GM12878 (cell line): ENCODE data around the gene PALLD.

Source experiments
- CBFB ChIP-seq: IDR thresholded peaks from 2 replicates; pipeline ENCODE4 v1.6.1; 2016; ENCODE audit warnings: antibody characterized with exemption, low read depth
- EED ChIP-seq: sonication (generic); IDR thresholded peaks from 2 replicates; pipeline ENCODE4 v1.6.1; 2016; ENCODE audit warnings: antibody characterized with exemption, low read depth
- EZH2 ChIP-seq: IDR thresholded peaks from 2 replicates; pipeline ENCODE4 v1.6.1; 2012; ENCODE audit warnings: low read depth, mild to moderate bottlenecking, control low read depth, inconsistent platforms, low read length, borderline replicate concordance; ENCODE audit not compliant: control insufficient read depth
- JUND ChIP-seq: IDR thresholded peaks from 2 replicates; pipeline ENCODE4 v1.6.1; 2012; ENCODE audit warnings: low read depth, mild to moderate bottlenecking, low read length, improper control_type of control experiment, moderate library complexity
- POLR2A ChIP-seq: IDR thresholded peaks from 2 replicates; pipeline ENCODE4 v1.6.1; 2011; ENCODE audit warnings: low read depth, mild to moderate bottlenecking, low read length
- REST ChIP-seq: IDR thresholded peaks from 2 replicates; pipeline ENCODE4 v1.6.1; 2012; ENCODE audit warnings: mild to moderate bottlenecking, low read depth, low read length
- TF ChIP-seq, protein P1 (sequence below), 3 experiments: IDR thresholded peaks in 2 of 3; conservative IDR thresholded peaks in 1 of 3; 2 replicates each; pipeline ENCODE4 v1.5.1; 2011; ENCODE audit warnings: low read depth in 3 of 3, low read length in 3 of 3, mild to moderate bottlenecking in 3 of 3, control low read depth in 2 of 3, moderate library complexity in 2 of 3, inconsistent platforms in 1 of 3, mixed read lengths in 1 of 3; ENCODE audit not compliant: control insufficient read depth in 2 of 3, insufficient read depth in 1 of 3; ENCODE audit errors: extremely low read depth in 1 of 3

- TF ChIP-seq, protein P1, sequence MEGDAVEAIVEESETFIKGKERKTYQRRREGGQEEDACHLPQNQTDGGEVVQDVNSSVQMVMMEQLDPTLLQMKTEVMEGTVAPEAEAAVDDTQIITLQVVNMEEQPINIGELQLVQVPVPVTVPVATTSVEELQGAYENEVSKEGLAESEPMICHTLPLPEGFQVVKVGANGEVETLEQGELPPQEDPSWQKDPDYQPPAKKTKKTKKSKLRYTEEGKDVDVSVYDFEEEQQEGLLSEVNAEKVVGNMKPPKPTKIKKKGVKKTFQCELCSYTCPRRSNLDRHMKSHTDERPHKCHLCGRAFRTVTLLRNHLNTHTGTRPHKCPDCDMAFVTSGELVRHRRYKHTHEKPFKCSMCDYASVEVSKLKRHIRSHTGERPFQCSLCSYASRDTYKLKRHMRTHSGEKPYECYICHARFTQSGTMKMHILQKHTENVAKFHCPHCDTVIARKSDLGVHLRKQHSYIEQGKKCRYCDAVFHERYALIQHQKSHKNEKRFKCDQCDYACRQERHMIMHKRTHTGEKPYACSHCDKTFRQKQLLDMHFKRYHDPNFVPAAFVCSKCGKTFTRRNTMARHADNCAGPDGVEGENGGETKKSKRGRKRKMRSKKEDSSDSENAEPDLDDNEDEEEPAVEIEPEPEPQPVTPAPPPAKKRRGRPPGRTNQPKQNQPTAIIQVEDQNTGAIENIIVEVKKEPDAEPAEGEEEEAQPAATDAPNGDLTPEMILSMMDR (IDR thresholded peaks at IDR 0.05 in 2 of 3, conservative IDR thresholded peaks at IDR 0.05 in 1 of 3; ENCODE audit: control insufficient read depth in 2 of 3, extremely low read depth in 1 of 3, insufficient read depth in 1 of 3, low read depth in 3 of 3, low read length in 3 of 3): no peak
- TF ChIP-seq POLR2A: no peak
- no peak for TF ChIP-seq EED
- TF ChIP-seq EZH2: no peak
- TF ChIP-seq REST: no peak
- TF ChIP-seq JUND: no peak
- no peak for TF ChIP-seq CBFB
These were observed 61.7 kb downstream of the PALLD start for GRCh38 chr4:168558599-168558998.
